Brain microvascular endothelial cell (primary cell): ENCODE data around the gene CCDC91.
A peak's percentile ranks its signal among the peaks of the same experiment; 100 is the strongest.

Source experiments
- DNase-seq: peaks from one replicate; pipeline ENCODE4 v3.0.0-alpha.2; 2020
- H3K27ac ChIP-seq: fragments of 250-450 bp; sonication (Bioruptor Pico); 2 replicates; pipeline ENCODE4 v1.5.1; 2020; ENCODE audit warnings: mild to moderate bottlenecking, moderate library complexity
- H3K27me3 ChIP-seq: fragments of 250-450 bp; sonication (Bioruptor Pico); replicated peaks from 2 replicates; pipeline ENCODE4 v1.5.1; 2020; ENCODE audit warnings: mild to moderate bottlenecking
- H3K36me3 ChIP-seq: fragments of 250-450 bp; sonication (Bioruptor Pico); replicated peaks from 2 replicates; pipeline ENCODE4 v1.5.1; 2020; ENCODE audit warnings: mild to moderate bottlenecking
- H3K4me3 ChIP-seq: 2 replicates; pipeline ENCODE4 v1.5.1; 2011; ENCODE audit warnings: low read depth, mild to moderate bottlenecking, control low read depth, low read length, moderate library complexity
- CTCF ChIP-seq: IDR thresholded peaks from 2 replicates; pipeline ENCODE4 v1.5.1; 2011; ENCODE audit warnings: low read depth, mild to moderate bottlenecking, moderate library complexity, low read length, control low read depth, inconsistent platforms; ENCODE audit errors: missing control alignments
- in situ Hi-C: cut with HindIII; loops from 2 replicates; pipeline ENCODE4 v1.10.0; 2017; ENCODE audit warnings: low sequenced_read_pairs, low pct_ligation_motif_present

CCDC91 gene

DNA sequence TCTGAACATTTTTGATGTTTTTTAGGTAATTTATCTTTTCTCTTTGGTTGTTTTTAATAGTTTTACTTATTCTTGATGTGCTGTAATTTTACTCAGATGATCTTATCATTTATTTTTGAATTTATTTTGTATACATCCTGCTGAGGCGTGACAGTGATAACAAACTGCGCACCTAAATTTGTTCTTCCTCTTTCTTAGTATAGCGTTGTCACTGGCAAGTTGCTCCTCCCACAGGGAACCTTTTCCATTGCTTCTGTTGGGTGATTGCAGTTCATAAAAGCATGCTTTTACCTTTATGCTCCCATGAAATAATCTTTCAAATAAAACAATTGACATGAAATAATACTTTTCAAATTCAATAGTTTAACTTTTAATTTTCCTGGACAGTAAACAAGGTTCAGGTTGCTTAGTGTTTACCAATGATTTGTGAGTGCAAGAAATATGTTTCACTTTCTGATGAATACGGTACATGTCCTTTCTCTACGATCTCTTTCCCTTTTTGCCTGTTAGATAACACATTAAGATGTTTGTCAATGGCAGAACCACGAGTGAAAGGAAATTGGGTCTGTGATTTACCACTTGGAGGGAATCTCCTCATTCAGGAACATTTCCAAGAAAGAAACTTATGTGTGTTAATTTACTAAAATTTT lies 223.3 kb downstream of the CCDC91 start:
- no peak overlapping the region for H3K27ac ChIP-seq
- no peak for TF ChIP-seq CTCF
- in situ Hi-C loops, result no loop called here
- H3K27me3 ChIP-seq, result no peaks in the 10 kb centered on the region
- no peak for DNase-seq
- no peaks in the 10 kb centered on the region for H3K36me3 ChIP-seq
- H3K4me3 ChIP-seq, result no peak overlapping the region

DNA sequence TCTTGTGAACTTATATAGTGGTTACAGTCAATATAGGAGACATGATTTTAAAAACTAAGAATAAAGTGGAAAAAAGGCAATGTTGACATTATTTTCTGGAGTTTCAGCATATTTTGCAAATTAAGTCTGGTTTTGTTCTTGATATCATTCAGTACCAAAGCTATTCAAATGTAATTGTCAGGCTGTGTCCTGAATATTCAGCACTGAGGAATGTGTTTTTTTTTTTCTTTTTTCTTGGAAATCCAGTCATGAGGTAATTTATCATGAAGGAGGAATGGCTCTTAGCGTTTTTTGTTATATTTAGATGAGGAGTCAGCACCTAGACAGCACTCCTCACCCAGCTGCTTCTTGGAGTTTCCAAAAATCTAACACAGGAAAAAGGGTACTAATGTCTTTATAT lies 225.5 kb downstream of the CCDC91 start:
- peak; percentile 40 for DNase-seq

GRCh38 chr12:28421374-28421773 lies 231.1 kb downstream of the CCDC91 start:
- in situ Hi-C loops, result no loop called here
- DNase-seq, result no peak
- Histone ChIP-seq H3K27ac (no peak overlapping the region), H3K36me3 (no peaks in the 10 kb centered on the region), H3K4me3 (no peak overlapping the region), H3K27me3 (no peaks in the 10 kb centered on the region)
- TF ChIP-seq CTCF, result no peak

More for the DNA sequence above, 225.5 kb downstream of the CCDC91 start:
- no peak for TF ChIP-seq CTCF
- H3K36me3 ChIP-seq, result no peaks in the 10 kb centered on the region
- H3K27me3 ChIP-seq, result no peaks in the 10 kb centered on the region
- H3K4me3 ChIP-seq, result no peak overlapping the region
- in situ Hi-C loops, result no loop called here
- H3K27ac ChIP-seq, result peak overlapping the region; percentile 31

DNA sequence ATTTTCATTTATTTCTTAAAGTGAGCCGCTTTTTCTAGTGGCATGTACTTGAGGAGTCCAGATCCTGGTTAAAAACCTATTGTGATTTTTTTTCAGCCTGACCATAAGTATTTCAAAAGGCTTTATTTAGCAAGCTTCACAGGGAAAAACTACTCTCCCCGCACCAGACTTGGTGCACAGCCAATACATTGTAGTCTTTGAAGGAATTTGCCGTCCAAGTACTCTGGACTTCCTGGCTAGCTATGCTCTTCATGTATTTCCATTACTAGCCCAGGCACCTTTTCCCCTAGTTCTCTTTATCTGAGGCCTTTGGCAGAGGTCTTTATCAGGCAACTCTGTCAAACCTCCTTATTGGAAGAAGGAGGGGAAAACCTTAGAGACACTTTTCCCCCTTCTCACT lies 234.7 kb downstream of the CCDC91 start:
- no peaks in the 10 kb centered on the region for H3K27me3 ChIP-seq
- DNase-seq, result peak; percentile 80
- in situ Hi-C loops, result no loop called here

GRCh38 chr12:28425526-28425925 lies 235.3 kb downstream of the CCDC91 start:
- in situ Hi-C loops, result no loop called here
- Histone ChIP-seq H3K36me3 (no peaks in the 10 kb centered on the region), H3K4me3 (no peak overlapping the region), H3K27me3 (no peaks in the 10 kb centered on the region), H3K27ac (no peak overlapping the region)
- no peak for TF ChIP-seq CTCF
- DNase-seq, result no peak

More for the DNA sequence above, 234.7 kb downstream of the CCDC91 start:
- Histone ChIP-seq H3K27ac (no peak overlapping the region), H3K4me3 (no peak overlapping the region), H3K36me3 (no peaks in the 10 kb centered on the region)
- TF ChIP-seq CTCF, result no peak

- TF ChIP-seq CTCF, result no peak
- H3K36me3 ChIP-seq, result no peaks in the 10 kb centered on the region
- in situ Hi-C loops, result no loop called here
These were observed 236.8 kb downstream of the CCDC91 start for GRCh38 chr12:28427046-28427445.

More at GRCh38 chr12:28427046-28427445, 236.8 kb downstream of the CCDC91 start:
- Histone ChIP-seq H3K27me3 (no peaks in the 10 kb centered on the region), H3K4me3 (no peak overlapping the region), H3K27ac (no peak overlapping the region)
- DNase-seq, result no peak
